A549 (cell line): Measurements from ENCODE around the gene MYH2.

Experiments
- CTCF ChIP-seq: fragments of >200 bp; sonication (Bioruptor Twin); formaldehyde crosslinking; IDR thresholded peaks from 3 replicates; pipeline ENCODE4 v1.5.1; 2016
- KDM1A ChIP-seq: fragments of 200-600 bp; sonication (generic); IDR thresholded peaks from 2 replicates; pipeline ENCODE4 v1.6.1; 2016; ENCODE audit warnings: low read depth, mild to moderate bottlenecking
- MAZ ChIP-seq: fragments of 150-350 bp; IDR thresholded peaks from 2 replicates; pipeline ENCODE4 v1.6.1; 2014; ENCODE audit warnings: antibody characterized with exemption, low read depth, low read length, borderline replicate concordance
- POLR2A ChIP-seq: IDR thresholded peaks from 2 replicates; pipeline ENCODE4 v1.6.1; 2012; ENCODE audit warnings: mild to moderate bottlenecking, low read length
- RFX5 ChIP-seq: fragments of 450-650 bp; IDR thresholded peaks from 2 replicates; pipeline ENCODE4 v1.7.1; 2014; ENCODE audit warnings: antibody characterized with exemption, mild to moderate bottlenecking, moderate library complexity
- SREBF2 ChIP-seq: fragments of 450-650 bp; IDR thresholded peaks from 2 replicates; pipeline ENCODE4 v1.6.1; 2014; ENCODE audit warnings: mild to moderate bottlenecking, moderate library complexity
- ZFP36 ChIP-seq: fragments of 450-650 bp; IDR thresholded peaks from 2 replicates; pipeline ENCODE4 v1.6.1; 2014; ENCODE audit warnings: borderline replicate concordance; ENCODE audit not compliant: partially characterized antibody

- TF ChIP-seq MAZ (no peak), CTCF (no peak), RFX5 (no peak), POLR2A (no peak), KDM1A (no peak), ZFP36 (no peak), SREBF2 (no peak)
Measured at GRCh38 chr17:10512856-10513255, 36.6 kb downstream of the MYH2 start.
